Fibroblast of mammary gland (primary cell): Measurements from ENCODE around the gene GMPS.
A peak's percentile ranks its signal among the peaks of the same experiment; 100 is the strongest.

Source experiments
- DNase-seq: peaks from one replicate; pipeline ENCODE4 v3.0.0-alpha.2; 2010; ENCODE audit warnings: low read depth
- H3K4me3 ChIP-seq: 2 replicates; pipeline ENCODE4 v1.5.1; 2011; ENCODE audit warnings: low read depth, mild to moderate bottlenecking, low read length, moderate library complexity; ENCODE audit not compliant: control insufficient read depth
- CTCF ChIP-seq: conservative IDR thresholded peaks from 2 replicates; pipeline ENCODE4 v1.5.1; 2011; ENCODE audit warnings: low read depth, low read length, inconsistent platforms; ENCODE audit not compliant: control insufficient read depth, insufficient read depth

Gene GMPS

GRCh38 chr3:155941354-155941753, 70.9 kb downstream of the GMPS start:
- TF ChIP-seq CTCF, result no peak
- H3K4me3 ChIP-seq, result no peak overlapping the region
- DNase-seq, result no peak

- H3K4me3 ChIP-seq, result no peak overlapping the region
- TF ChIP-seq CTCF, result no peak
- DNase-seq, result no peak
Observed at GRCh38 chr3:155944081-155944480, 73.6 kb downstream of the GMPS start.

GRCh38 chr3:155946178-155946577, 75.7 kb downstream of the GMPS start:
- no peak overlapping the region for H3K4me3 ChIP-seq
- TF ChIP-seq CTCF, result no peak
- DNase-seq, result peak; percentile 90

- DNase-seq, result peak; percentile 59
- H3K4me3 ChIP-seq, result no peak overlapping the region
- no peak for TF ChIP-seq CTCF
Observed at GRCh38 chr3:155948476-155948875, 78.0 kb downstream of the GMPS start.

- no peak for DNase-seq
- no peak for TF ChIP-seq CTCF
- no peak overlapping the region for H3K4me3 ChIP-seq
Observed at GRCh38 chr3:155949453-155950217, 79.2 kb downstream of the GMPS start.

- no peak for TF ChIP-seq CTCF
- no peak for DNase-seq
Observed at GRCh38 chr3:155956508-155957411, 86.3 kb downstream of the GMPS start.

More at GRCh38 chr3:155956508-155957411, 86.3 kb downstream of the GMPS start:
- no peak overlapping the region for H3K4me3 ChIP-seq
